Mucosa of stomach (tissue), 1 donor: Measurements from ENCODE around the gene PITX3.
"Not testable (repeated sequence)": the region's sequence is repeated elsewhere in the genome, so short reads cannot be mapped to it uniquely, and the experiment has no call there.

Experiments
- H3K27me3 ChIP-seq: one replicate; pipeline ENCODE4 v1.7.0; 2013; ENCODE audit warnings: mild to moderate bottlenecking, low read length; ENCODE audit not compliant: control insufficient read depth, insufficient read depth
- H3K36me3 ChIP-seq: one replicate; pipeline ENCODE4 v1.7.0; 2013; ENCODE audit warnings: low read length; ENCODE audit not compliant: control insufficient read depth, insufficient read depth
- H3K4me1 ChIP-seq: one replicate; pipeline ENCODE4 v1.7.0; 2013; ENCODE audit warnings: mild to moderate bottlenecking, low read length; ENCODE audit not compliant: control insufficient read depth, insufficient read depth
- H3K4me3 ChIP-seq: one replicate; pipeline ENCODE4 v1.7.0; 2013; ENCODE audit warnings: low read length
- H3K9ac ChIP-seq: one replicate; pipeline ENCODE4 v1.7.0; 2013; ENCODE audit warnings: mild to moderate bottlenecking, low read length, moderate library complexity
- H3K9me3 ChIP-seq: one replicate; pipeline ENCODE4 v1.7.0; 2013; ENCODE audit warnings: mild to moderate bottlenecking, low read length, moderate library complexity; ENCODE audit not compliant: control insufficient read depth
- donor health status: Pancreatic carcinoma.

PITX3 gene

DNA sequence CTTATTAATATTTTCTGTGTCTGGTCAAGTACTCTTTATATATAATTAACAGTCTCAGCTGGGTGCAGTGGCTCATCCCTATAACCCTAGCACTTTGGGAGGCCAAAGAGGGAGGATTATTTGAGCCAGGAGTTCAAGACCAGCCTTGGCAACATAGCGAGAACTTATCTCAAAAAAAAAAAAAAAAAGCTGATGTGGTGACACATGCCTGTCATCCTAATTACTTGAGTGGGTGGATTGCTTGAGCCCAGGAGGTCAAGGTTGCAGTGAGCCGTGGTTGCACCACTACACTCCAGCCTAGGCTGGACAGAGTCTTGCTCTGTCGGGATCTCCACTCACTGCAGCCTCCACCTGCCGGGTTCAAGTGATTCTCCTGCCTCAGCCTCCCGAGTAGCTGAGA lies 21.9 kb downstream of the PITX3 start:
- no peaks in the 10 kb centered on the region for H3K36me3 ChIP-seq
- no peaks in the 10 kb centered on the region for H3K9me3 ChIP-seq
- no peak overlapping the region for H3K9ac ChIP-seq
- H3K4me3 ChIP-seq, result no peak overlapping the region
- no peaks in the 10 kb centered on the region for H3K4me1 ChIP-seq
- H3K27me3 ChIP-seq, result no peaks in the 10 kb centered on the region

DNA sequence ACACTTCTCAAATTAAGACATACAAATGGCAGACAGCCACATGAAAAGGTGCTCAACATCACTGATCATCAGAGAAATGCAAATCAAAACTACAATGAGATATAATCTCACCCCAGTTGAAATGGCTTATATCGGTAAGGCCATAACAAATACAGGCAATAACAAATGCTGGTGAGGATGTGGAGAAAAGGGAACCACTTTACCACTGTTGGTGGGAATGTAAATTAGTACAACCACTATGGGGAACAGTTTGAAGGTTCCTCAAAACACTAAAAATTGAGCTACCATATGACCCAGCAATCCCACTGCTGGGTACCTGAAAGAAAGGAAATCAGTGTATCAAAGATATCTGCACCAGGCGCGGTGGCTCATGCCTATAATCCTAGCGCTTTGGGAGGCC lies 27.7 kb downstream of the PITX3 start:
- H3K4me1 ChIP-seq, H3K36me3 ChIP-seq, H3K9ac ChIP-seq, H3K9me3 ChIP-seq, H3K4me3 ChIP-seq, H3K27me3 ChIP-seq: not testable (repeated sequence)

DNA sequence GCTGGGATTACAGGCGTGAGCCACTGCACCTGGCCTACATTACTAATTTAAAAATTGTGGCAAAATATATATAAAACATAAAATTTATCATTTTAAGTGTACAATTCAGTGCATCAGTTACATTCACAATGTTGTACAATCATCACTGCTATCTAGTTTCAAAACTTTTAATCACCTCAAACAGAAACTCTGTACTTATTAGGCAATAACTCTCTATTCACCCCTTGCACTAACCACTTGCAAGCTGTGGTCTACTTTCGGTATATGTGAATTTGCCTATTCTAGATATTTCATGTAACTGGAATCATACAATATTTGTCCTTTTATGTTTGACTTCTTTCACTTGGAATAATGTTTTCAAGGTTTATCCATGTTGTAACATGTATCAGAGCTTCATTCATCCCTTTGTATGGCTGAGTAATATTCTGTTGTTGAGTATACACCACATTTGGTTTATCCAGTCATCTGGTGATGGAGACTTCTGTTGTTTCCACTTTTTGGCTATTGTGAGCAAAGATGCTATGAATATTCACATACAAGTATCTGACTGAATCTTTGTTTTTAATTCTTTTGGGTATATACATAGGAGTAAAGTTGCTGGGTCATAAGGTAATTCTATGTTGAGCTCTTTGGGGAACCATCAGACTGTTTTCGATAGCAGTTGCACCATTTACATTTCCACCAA lies 29.6 kb downstream of the PITX3 start:
- H3K4me1 ChIP-seq, result no peaks in the 10 kb centered on the region
- H3K36me3 ChIP-seq, result no peaks in the 10 kb centered on the region

DNA sequence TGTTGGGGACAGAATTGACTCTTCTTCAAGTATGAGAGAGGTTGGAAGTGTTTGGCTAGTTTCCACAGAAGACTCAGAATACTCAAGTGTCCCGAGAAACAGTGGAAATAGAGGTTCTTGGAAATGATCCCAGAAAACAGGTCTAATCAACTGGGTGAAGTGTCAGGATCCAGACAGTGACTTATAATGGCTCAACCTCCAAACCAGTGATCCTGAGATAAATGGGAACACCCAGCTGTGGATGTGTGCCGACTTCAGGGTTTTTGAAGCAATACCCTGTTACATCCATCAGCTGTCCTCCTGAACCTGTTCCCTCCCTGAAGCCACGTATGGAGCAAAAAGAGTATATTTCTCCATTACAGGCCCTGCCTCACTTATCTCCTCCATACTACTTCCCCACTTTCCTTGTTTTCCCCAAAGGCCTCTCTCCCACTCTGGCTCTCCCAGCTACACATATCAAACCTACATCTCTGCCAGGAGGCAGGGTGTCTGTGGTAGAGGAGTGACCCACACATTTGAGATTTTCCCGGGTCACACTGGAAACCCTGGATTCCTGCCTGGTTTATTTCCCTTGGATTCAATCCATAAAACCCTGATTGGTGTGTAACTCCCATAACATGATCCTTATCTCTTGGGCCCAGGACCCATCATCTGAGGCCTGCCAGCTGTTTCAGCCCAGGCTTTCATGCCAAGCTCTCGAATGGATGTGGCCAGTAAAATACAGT lies 32.8 kb downstream of the PITX3 start:
- H3K9me3 ChIP-seq, result peaks cover 8% of the 10 kb centered on the region
- H3K36me3 ChIP-seq, result no peaks in the 10 kb centered on the region
- no peaks in the 10 kb centered on the region for H3K27me3 ChIP-seq
- H3K9ac ChIP-seq, result no peak overlapping the region
- no peaks in the 10 kb centered on the region for H3K4me1 ChIP-seq
- H3K4me3 ChIP-seq, result no peak overlapping the region

More for the DNA sequence above, 29.6 kb downstream of the PITX3 start:
- Histone ChIP-seq H3K9ac (no peak overlapping the region), H3K4me3 (no peak overlapping the region), H3K9me3 (no peaks in the 10 kb centered on the region), H3K27me3 (no peaks in the 10 kb centered on the region)

DNA sequence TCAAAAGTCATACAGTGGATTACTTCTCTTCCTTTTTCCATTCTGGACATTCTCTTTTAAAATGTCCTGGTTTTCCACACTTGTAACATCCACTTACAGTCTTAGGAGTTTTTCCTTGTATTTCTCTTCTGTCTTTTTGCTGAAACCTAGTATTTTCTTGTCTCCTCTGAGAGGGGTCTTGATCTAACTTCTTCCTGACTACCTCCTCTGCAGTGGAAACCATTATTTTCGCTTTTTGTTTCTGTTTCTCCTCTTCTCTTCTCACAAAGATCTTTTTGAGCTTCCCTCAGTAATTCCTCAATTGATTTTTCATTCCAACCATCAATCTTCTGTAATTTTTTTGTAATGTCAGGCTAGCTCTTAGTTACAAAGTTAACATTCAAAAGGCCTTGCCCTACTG lies 38.9 kb downstream of the PITX3 start:
- H3K4me3 ChIP-seq, result no peak overlapping the region
- H3K27me3 ChIP-seq, result no peaks in the 10 kb centered on the region
- no peak overlapping the region for H3K9ac ChIP-seq
- no peaks in the 10 kb centered on the region for H3K36me3 ChIP-seq
- no peaks in the 10 kb centered on the region for H3K4me1 ChIP-seq
- peaks cover 8% of the 10 kb centered on the region for H3K9me3 ChIP-seq

DNA sequence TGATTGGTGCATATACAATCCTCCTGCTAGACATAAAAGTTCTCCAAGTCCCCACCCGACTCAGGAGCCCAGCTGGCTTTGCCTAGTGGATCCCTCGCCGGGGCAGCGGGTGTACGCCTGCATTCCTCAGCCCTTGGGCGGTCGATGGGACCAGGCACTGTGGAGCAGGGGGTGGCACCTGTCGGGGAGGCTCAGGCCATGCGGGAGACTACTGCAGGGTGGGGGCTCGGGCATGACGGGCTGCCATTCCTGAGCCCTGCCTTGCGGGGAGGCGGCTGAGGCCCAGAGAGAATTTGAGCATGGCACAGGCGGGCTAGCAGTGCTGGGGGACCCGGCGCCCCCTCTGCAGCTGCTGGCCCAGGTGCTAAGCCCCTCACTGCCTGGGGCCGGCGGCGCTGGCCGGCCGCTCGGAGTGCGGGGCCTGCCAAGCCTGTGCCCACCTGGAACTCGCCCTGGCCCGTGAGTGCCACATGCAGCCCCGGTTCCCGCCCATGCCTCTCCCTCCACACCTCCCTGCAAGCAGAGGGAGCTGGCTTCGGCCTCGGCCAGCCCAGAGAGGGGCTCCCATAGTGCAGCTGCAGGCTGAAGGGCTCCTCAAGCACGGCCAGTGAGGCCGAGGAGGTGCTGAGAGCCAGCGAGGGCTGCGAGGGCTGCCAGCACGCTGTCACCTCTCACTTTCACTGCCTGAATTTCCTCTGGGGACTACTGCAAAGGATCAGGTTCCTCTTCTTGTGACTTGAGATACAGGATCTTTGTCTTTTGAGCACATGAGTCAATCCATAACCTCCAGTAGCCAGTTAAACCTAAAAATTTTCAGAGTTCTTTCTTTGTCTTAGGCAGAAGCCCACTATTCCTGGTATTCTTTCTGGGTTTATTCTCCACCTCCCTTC lies 40.3 kb downstream of the PITX3 start:
- no peaks in the 10 kb centered on the region for H3K36me3 ChIP-seq
- peaks cover 8% of the 10 kb centered on the region for H3K9me3 ChIP-seq
- no peaks in the 10 kb centered on the region for H3K4me1 ChIP-seq
- no peak overlapping the region for H3K4me3 ChIP-seq
- H3K27me3 ChIP-seq, result no peaks in the 10 kb centered on the region
- no peak overlapping the region for H3K9ac ChIP-seq

DNA sequence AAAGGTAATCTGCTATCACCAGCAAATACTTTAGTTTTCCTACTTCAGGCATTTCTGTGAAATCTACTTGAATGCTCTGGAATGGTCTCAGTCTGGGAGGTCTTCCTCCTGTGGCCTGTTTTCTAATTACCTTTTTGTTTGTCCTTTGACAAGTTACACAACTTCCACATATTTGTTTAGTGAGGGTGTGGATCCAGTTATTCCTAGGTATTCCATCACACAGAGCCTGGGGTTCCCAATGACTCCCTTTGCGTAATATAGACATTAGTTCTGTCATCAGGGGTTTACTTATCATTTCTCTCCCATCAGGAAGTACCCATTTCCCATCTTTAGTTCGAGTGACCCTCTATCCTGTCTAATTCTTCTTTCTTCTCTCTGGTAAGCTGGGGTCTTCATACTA lies 43.3 kb downstream of the PITX3 start:
- no peaks in the 10 kb centered on the region for H3K9me3 ChIP-seq
- no peaks in the 10 kb centered on the region for H3K27me3 ChIP-seq
- H3K4me3 ChIP-seq, result no peak overlapping the region
- H3K36me3 ChIP-seq, result no peaks in the 10 kb centered on the region
- no peak overlapping the region for H3K9ac ChIP-seq
- no peaks in the 10 kb centered on the region for H3K4me1 ChIP-seq

DNA sequence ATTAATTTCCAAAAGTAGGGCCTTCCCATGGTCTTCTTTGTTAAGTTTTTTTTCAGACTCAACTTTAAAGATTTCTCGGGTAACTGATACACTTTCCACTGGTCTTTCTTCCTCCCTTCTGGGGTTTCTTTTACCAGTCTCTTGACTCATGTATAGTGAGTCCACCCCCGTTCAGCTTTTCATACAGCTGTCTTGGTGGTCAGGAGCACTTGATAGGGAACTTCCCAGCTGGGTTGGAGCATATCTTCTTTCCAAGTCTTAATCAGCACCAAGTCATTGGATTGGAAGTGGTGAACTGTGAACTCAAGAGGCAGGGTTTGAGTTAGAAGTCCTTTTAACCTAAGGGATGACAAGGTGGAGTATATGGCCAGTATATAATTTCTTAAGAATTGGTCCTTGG lies 44.4 kb downstream of the PITX3 start:
- H3K9me3 ChIP-seq, result no peaks in the 10 kb centered on the region
- H3K4me3 ChIP-seq, result no peak overlapping the region
- no peak overlapping the region for H3K9ac ChIP-seq
- no peaks in the 10 kb centered on the region for H3K27me3 ChIP-seq
- H3K36me3 ChIP-seq, result no peaks in the 10 kb centered on the region
- H3K4me1 ChIP-seq, result no peaks in the 10 kb centered on the region

DNA sequence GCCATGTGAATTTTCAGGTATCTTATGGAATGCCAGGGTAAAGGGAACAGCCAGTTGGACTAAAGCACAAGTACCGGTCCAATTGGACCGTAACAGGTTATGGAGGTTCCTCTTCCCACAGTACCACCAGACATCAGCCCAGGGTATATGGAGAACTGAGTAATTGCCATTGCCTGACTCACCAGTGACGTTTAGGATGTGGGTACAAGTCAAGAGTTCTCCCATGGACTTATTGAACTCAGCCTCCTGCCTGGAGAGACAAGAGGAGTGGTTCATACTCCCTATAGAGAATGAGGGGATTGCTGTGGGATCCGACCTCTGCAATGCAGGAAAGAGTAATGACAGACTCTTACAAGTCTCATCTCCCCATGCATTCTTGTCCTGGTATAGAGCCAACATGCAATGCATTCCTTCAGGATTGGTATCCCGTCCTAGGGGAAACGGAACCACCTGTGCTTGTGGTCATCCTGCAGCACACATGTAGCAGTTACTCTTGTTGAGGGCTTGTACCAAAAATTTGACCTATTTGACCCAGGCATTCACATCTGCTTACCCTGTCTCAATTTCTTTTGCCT lies 45.9 kb downstream of the PITX3 start:
- H3K9me3 ChIP-seq, result no peaks in the 10 kb centered on the region
- H3K4me3 ChIP-seq, result no peak overlapping the region

DNA sequence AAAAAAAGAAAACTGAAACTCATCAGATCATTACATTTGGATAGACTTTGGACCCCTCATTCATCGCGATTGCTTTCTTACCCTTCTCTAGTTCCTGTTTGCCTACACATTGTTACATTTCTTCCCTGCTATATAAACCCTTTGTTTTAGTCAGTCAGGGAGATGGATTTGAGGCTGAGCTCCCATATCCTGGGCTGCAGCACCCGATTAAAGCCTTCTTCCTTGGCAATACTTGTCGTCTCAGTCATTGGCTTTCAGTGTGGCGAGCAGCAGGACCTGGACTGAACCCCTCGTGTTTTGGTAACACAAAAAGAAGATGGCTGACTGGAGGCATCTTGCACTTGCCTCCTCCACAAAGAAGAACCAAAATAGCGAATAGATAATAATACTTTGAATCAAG lies 49.4 kb downstream of the PITX3 start:
- H3K36me3 ChIP-seq, result no peaks in the 10 kb centered on the region
- H3K27me3 ChIP-seq, result no peaks in the 10 kb centered on the region
- no peak overlapping the region for H3K4me3 ChIP-seq
- H3K9ac ChIP-seq, result no peak overlapping the region
- no peaks in the 10 kb centered on the region for H3K4me1 ChIP-seq
- no peaks in the 10 kb centered on the region for H3K9me3 ChIP-seq

More for the DNA sequence above, 45.9 kb downstream of the PITX3 start:
- Histone ChIP-seq H3K9ac (no peak overlapping the region), H3K27me3 (no peaks in the 10 kb centered on the region), H3K36me3 (no peaks in the 10 kb centered on the region), H3K4me1 (no peaks in the 10 kb centered on the region)

DNA sequence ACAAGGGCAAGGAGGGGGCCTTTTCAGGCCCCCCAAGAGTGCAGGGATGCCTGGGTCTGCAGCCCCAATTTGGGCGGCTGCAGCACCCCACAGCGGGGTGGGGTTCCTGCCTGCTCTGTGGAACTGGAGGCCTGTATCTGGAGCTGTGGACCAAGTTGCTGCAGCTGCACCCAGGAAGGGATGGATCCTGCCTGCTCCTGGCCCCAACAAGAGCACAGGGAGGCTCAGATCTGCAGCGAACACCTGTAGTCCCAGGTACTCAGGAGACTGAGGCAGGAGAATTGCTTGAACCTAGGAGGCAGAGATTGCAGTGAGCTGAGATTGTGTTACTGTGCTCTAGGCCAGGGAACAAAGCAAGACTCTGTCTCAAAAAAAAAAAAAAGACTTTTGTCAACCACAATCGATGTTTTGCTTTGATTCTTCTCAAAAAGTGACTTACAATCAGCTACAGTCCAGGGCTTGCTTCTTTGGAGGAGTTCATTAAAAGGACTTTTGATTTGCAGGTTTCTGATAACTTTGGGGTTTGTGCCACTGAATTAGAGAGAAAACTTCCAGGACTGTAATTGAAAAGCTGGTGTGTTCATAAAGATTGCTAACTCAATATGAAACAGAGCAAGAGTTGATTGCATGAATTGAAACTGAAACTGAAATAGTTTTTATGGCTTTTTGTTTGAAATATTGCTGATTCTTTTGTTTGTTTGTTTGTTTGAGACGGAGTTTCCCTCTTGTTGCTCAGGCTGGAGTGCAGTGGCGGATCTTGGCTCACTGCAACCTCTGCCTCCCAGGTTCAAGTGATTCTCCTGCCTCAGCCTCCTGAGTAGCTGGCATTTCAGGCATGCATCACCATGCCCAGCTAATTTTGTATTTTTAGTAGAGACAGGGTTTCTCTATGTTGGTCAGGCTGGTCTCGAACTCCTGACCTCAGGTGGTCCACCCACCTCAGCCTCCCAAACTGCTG lies 52.1 kb downstream of the PITX3 start:
- H3K9ac ChIP-seq, H3K4me1 ChIP-seq, H3K27me3 ChIP-seq, H3K36me3 ChIP-seq, H3K4me3 ChIP-seq, H3K9me3 ChIP-seq: not testable (repeated sequence)
